Right lobe of liver (tissue), 4 donors: ENCODE results near the gene AK9.

ENCODE experiments used
- POLR2A ChIP-seq: fragments of 450-650 bp; IDR thresholded peaks from one replicate; pipeline ENCODE4 v1.6.1; 2017; ENCODE audit warnings: antibody characterized with exemption, mild to moderate bottlenecking
- TF ChIP-seq, protein P1 (sequence below), 4 donors: fragments of 200-600 bp in 3 of 4; fragments of 450-650 bp in 1 of 4; IDR thresholded peaks; one replicate each; pipeline versions ENCODE4 v1.5.1 to v1.8.0; 2016 to 2022; ENCODE audit warnings: antibody characterized with exemption in 4 of 4, mild to moderate bottlenecking in 2 of 4
- donor health status: DM: no; HTN: no; CAD: no.
- donor health status: DM: no; HTN: no; CAD: no.
- donor health status: DM: no; HTN: yes; CAD: no.

DNA sequence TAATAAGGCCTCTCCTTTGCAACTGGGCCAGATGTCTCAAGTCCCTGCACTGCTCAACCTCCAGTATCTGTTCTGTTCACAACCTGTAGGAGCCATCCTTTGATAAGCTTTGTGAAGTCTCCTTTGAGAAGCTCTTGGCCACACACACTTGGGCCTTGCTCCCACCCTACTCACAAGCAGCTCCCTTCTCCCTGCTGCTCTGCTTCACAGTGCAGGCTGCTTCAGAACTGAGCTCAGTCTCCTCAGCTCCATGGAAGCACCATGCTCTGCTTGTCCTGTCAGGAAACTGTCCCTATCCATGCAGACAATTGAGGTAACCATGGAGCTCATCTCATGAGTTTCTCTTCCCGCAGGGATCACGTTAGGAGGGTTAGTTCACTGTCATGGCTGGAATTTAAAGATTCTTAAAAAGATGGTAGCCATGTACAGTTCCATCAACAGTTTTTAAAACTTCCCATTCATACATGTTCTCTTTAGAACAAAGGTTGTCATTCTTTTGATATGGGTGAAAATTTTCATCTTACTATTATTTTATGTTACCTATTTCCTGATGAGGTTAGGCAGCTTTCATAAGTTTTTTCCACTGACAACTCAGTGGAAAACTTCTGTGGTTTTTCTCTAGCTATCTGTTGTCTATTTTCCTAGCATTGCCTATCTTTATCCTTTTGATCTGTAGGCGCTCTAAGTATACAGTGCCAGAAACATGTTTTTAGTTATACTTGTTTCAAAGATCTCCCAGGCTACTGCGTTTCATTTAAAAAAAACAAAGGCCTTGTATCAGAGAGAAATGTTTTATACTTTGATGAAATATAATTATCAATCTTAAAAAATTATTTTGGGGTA is 62.6 kb downstream of the AK9 start:
- TF ChIP-seq, protein P1, sequence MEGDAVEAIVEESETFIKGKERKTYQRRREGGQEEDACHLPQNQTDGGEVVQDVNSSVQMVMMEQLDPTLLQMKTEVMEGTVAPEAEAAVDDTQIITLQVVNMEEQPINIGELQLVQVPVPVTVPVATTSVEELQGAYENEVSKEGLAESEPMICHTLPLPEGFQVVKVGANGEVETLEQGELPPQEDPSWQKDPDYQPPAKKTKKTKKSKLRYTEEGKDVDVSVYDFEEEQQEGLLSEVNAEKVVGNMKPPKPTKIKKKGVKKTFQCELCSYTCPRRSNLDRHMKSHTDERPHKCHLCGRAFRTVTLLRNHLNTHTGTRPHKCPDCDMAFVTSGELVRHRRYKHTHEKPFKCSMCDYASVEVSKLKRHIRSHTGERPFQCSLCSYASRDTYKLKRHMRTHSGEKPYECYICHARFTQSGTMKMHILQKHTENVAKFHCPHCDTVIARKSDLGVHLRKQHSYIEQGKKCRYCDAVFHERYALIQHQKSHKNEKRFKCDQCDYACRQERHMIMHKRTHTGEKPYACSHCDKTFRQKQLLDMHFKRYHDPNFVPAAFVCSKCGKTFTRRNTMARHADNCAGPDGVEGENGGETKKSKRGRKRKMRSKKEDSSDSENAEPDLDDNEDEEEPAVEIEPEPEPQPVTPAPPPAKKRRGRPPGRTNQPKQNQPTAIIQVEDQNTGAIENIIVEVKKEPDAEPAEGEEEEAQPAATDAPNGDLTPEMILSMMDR (IDR thresholded peaks at IDR 0.05) = no peak
- no peak for TF ChIP-seq POLR2A
